Endothelial cell of umbilical vein (primary cell): Measurements from ENCODE around the gene KIAA0753. TPM values are rescaled to one million over a fixed set of nuclear protein-coding genes. Genes with fewer than 3 reads are reported as not detected.
A peak's percentile ranks its signal among the peaks of the same experiment; 100 is the strongest.

Experiments used
- BruUV-seq: library from RNA; stranded (reverse); fragments of 400-500 nt; replicated peaks from 2 replicates; lab custom pipeline; 2021; lab: Mats Ljungman, UMichigan
- CTCF ChIA-PET: fragments of 300-600, 350-600 bp; sonication (Branson Sonifier 250); formaldehyde crosslinking; loops from one replicate; lab custom pipeline; 2021; ENCODE audit warnings: antibody characterized with exemption, inconsistent platforms; lab: Charles Lee
- POLR2A ChIA-PET: fragments of 300-600, 350-600 bp; sonication (Branson Sonifier 250); formaldehyde crosslinking; loops from one replicate; lab custom pipeline; 2021; ENCODE audit warnings: antibody characterized with exemption, inconsistent platforms; lab: Charles Lee
- DNase-seq: peaks from one replicate; pipeline ENCODE4 v3.0.0-alpha.2; 2011; ENCODE audit warnings: low read depth, low spot score
- FAIRE-seq: peaks from 2 replicates; lab custom pipeline; 2011; peaks lifted over from hg19 to GRCh38; lab: Jason Lieb, UNC
- H2AFZ ChIP-seq: 2 replicates; pipeline ENCODE4 v1.6.0; 2012; ENCODE audit warnings: low read depth, low read length, control low read depth, inconsistent platforms
- H3K27ac ChIP-seq: 2 replicates; pipeline ENCODE4 v1.5.1; 2011; ENCODE audit warnings: low read depth, mild to moderate bottlenecking, control low read depth, low read length, moderate library complexity; ENCODE audit not compliant: insufficient read depth
- H3K27me3 ChIP-seq, 2 experiments: 2 replicates each; pipeline versions ENCODE4 v1.6.0 to v1.6.1; 2011; ENCODE audit warnings: low read length in 2 of 2, mixed read lengths in 1 of 2; ENCODE audit not compliant: control insufficient read depth in 2 of 2, insufficient read depth in 2 of 2
- H3K36me3 ChIP-seq, 2 experiments: 2 replicates in 1 of 2; 3 replicates in 1 of 2; pipeline ENCODE4 v1.5.1; 2011; ENCODE audit warnings: low read length in 2 of 2, mild to moderate bottlenecking in 1 of 2, moderate library complexity in 1 of 2; ENCODE audit not compliant: control insufficient read depth in 2 of 2, insufficient read depth in 2 of 2; ENCODE audit errors: extremely low read depth in 1 of 2
- H3K4me1 ChIP-seq: 3 replicates; pipeline ENCODE4 v1.5.1; 2011; ENCODE audit warnings: mild to moderate bottlenecking, low read length; ENCODE audit not compliant: control insufficient read depth, insufficient read depth; ENCODE audit errors: extremely low read depth
- H3K4me2 ChIP-seq: 2 replicates; pipeline ENCODE4 v1.6.1; 2011; ENCODE audit warnings: low read length, control low read depth, mixed read lengths; ENCODE audit not compliant: insufficient read depth
- H3K4me3 ChIP-seq, 3 experiments: fragments of 200-600 bp in 1 of 3; sonication (generic), shearing (Covaris generic) in 1 of 3; replicated peaks in 1 of 3; 2 replicates each; pipeline ENCODE4 v1.5.1; 2011 to 2016; ENCODE audit warnings: control low read depth in 3 of 3, low read length in 3 of 3, mild to moderate bottlenecking in 2 of 3, inconsistent platforms in 1 of 3, low read depth in 1 of 3, moderate library complexity in 1 of 3; ENCODE audit not compliant: insufficient read depth in 1 of 3
- H3K79me2 ChIP-seq: 2 replicates; pipeline ENCODE4 v1.6.0; 2012; ENCODE audit warnings: low read length, inconsistent platforms; ENCODE audit not compliant: control insufficient read depth, insufficient read depth
- H3K9ac ChIP-seq: replicated peaks from 2 replicates; pipeline ENCODE3; 2011; ENCODE audit warnings: low read length, control low read depth; ENCODE audit not compliant: insufficient read depth; ENCODE audit errors: extremely low read depth
- H3K9me1 ChIP-seq: replicated peaks from 3 replicates; pipeline ENCODE4 v1.6.0; 2011; ENCODE audit warnings: mild to moderate bottlenecking, low read length; ENCODE audit not compliant: control insufficient read depth, insufficient read depth; ENCODE audit errors: extremely low read depth
- H3K9me3 ChIP-seq: replicated peaks from 2 replicates; pipeline ENCODE4 v1.5.1; 2012; ENCODE audit warnings: low read length, inconsistent platforms; ENCODE audit not compliant: control insufficient read depth, insufficient read depth
- H4K20me1 ChIP-seq: replicated peaks from 2 replicates; pipeline ENCODE3; 2011; ENCODE audit warnings: mild to moderate bottlenecking, low read length; ENCODE audit not compliant: control insufficient read depth, insufficient read depth; ENCODE audit errors: extremely low read depth
- EZH2 ChIP-seq: IDR thresholded peaks from 2 replicates; pipeline ENCODE4 v1.6.1; 2012; ENCODE audit warnings: borderline replicate concordance, low read depth, mild to moderate bottlenecking, moderate library complexity, low read length, inconsistent platforms; ENCODE audit not compliant: severe bottlenecking
- FOS ChIP-seq: IDR thresholded peaks from 2 replicates; pipeline ENCODE4 v1.6.1; 2011; ENCODE audit warnings: mild to moderate bottlenecking, low read length, moderate library complexity, borderline replicate concordance; ENCODE audit not compliant: insufficient read depth
- GATA2 ChIP-seq: IDR thresholded peaks from 2 replicates; pipeline ENCODE4 v1.7.0; 2011; ENCODE audit warnings: low read depth, mild to moderate bottlenecking, moderate library complexity, mixed read lengths, low read length; ENCODE audit not compliant: insufficient read length, insufficient read depth
- JUN ChIP-seq: IDR thresholded peaks from 2 replicates; pipeline ENCODE4 v1.6.1; 2011; ENCODE audit warnings: borderline replicate concordance, low read depth; ENCODE audit not compliant: insufficient read length, insufficient read depth
- MYC ChIP-seq: IDR thresholded peaks from one replicate; pipeline ENCODE4 v1.6.1; 2011; ENCODE audit warnings: mild to moderate bottlenecking, low read depth, low read length
- POLR2A ChIP-seq: IDR thresholded peaks from 2 replicates; pipeline ENCODE4 v1.6.1; 2012; ENCODE audit warnings: low read depth, mild to moderate bottlenecking, control low read depth, low read length
- POLR2AphosphoS5 ChIP-seq: IDR thresholded peaks from 2 replicates; pipeline ENCODE4 v1.6.1; 2012; ENCODE audit warnings: low read depth, mild to moderate bottlenecking, control low read depth, low read length, moderate library complexity; ENCODE audit not compliant: insufficient read depth
- dilution Hi-C: fragments of 300-500 bp; cut with MboI; formaldehyde crosslinking; loops from one replicate; pipeline ENCODE4 v1.15.0; 2019; ENCODE audit warnings: low sequenced_read_pairs; ENCODE audit not compliant: extremely low pct_ligation_motif_present
- intact Hi-C: fragments of 100-400 bp; cut with micrococcal nuclease; formaldehyde crosslinking; loops from one replicate; pipeline ENCODE4 v1.10.0; 2022
- polyA plus RNA-seq, 4 experiments: library from polyadenylated mRNA; depleted of rRNA in 3 of 4; stranded (reverse) in 3 of 4; unstranded in 1 of 4; fragments of >200 nt; gene quantifications; 2 replicates each; pipeline versions ENCODE4 v1.2.1 to v1.2.3, GENCODE V29; 2011 to 2012; ENCODE audit warnings: missing spikeins in 1 of 4
- total RNA-seq: library from RNA; stranded (reverse); gene quantifications from 2 replicates; pipeline ENCODE4 v1.2.3, GENCODE V29; 2021
- TF ChIP-seq, protein P1 (sequence below), 2 donors: IDR thresholded peaks; 1 replicate in 1 of 2; 2 replicates in 1 of 2; pipeline ENCODE4 v1.5.1; 2011; ENCODE audit warnings: low read length in 2 of 2, mild to moderate bottlenecking in 2 of 2, moderate library complexity in 2 of 2, control low read depth in 1 of 2, inconsistent platforms in 1 of 2, low read depth in 1 of 2; ENCODE audit not compliant: insufficient read depth in 1 of 2; ENCODE audit errors: extremely low read depth in 1 of 2
- TF ChIP-seq, protein P2 (sequence below): IDR thresholded peaks from 2 replicates; pipeline ENCODE4 v1.6.1; 2011; ENCODE audit not compliant: insufficient read depth, insufficient read length

Gene KIAA0753
- total and polyA plus RNA-seq, 2 donors (not counting 3 experiments of a cell fraction or from before 2014, with no cell fraction given), result 5.3 to 23.9 TPM

DNA sequence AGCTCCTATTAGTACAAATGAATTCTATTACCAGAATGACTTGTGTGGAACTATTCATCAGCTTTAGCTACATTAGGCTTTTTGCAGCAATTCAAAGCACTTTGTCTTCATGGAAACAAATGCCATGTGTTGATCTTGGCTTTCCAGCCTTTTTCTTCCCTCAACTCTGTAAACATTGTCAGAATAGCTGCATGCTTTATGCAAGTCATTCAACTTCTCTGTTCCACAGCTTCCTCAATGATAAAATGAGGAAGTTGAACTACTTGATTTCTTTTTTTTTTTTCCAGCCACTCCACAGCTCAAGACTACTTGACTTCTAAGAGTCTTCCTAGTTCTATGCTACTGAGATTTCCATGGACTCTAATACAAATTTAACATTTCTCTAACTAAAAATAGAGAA lies 41.1 kb downstream of the KIAA0753 start:
- peak; percentile 86 for DNase-seq
- no peak overlapping the region for H3K4me2 ChIP-seq
- H3K9me3 ChIP-seq, result no peaks in the 10 kb centered on the region
- CTCF ChIA-PET, result interaction anchor here (2.1 to 5.6 kb wide), 2 partner anchors 8 to 127 kb away, joined by 7 to 39 read pairs; no protein-coding TSS in a partner anchor
- H3K9ac ChIP-seq, result no peak overlapping the region
- H3K4me1 ChIP-seq, result no peaks in the 10 kb centered on the region
- dilution Hi-C loops, result no loop called here
- POLR2A ChIA-PET, result no interaction called here
- H4K20me1 ChIP-seq, result no peaks in the 10 kb centered on the region
- H3K79me2 ChIP-seq, result no peaks in the 10 kb centered on the region
- no peak overlapping the region for H3K4me3 ChIP-seq
- H3K36me3 ChIP-seq, result peaks cover 11 to 18% of the 10 kb centered on the region in 2 experiments
- H3K27me3 ChIP-seq, result no peaks in the 10 kb centered on the region
- FAIRE-seq, result no peak
- no peak overlapping the region for H2AFZ ChIP-seq
- TF ChIP-seq FOS (no peak), POLR2A (no peak), GATA2 (no peak), EZH2 (no peak), POLR2AphosphoS5 (no peak), JUN (no peak), MYC (no peak)
- TF ChIP-seq, protein P1, sequence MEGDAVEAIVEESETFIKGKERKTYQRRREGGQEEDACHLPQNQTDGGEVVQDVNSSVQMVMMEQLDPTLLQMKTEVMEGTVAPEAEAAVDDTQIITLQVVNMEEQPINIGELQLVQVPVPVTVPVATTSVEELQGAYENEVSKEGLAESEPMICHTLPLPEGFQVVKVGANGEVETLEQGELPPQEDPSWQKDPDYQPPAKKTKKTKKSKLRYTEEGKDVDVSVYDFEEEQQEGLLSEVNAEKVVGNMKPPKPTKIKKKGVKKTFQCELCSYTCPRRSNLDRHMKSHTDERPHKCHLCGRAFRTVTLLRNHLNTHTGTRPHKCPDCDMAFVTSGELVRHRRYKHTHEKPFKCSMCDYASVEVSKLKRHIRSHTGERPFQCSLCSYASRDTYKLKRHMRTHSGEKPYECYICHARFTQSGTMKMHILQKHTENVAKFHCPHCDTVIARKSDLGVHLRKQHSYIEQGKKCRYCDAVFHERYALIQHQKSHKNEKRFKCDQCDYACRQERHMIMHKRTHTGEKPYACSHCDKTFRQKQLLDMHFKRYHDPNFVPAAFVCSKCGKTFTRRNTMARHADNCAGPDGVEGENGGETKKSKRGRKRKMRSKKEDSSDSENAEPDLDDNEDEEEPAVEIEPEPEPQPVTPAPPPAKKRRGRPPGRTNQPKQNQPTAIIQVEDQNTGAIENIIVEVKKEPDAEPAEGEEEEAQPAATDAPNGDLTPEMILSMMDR (IDR thresholded peaks at IDR 0.05; ENCODE audit: extremely low read depth in 1 of 2, insufficient read depth in 1 of 2, low read depth in 1 of 2, low read length in 2 of 2), result no peak
- TF ChIP-seq, protein P2, sequence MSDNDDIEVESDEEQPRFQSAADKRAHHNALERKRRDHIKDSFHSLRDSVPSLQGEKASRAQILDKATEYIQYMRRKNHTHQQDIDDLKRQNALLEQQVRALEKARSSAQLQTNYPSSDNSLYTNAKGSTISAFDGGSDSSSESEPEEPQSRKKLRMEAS, result no peak
- no TSS peak for BruUV-seq
- H3K27ac ChIP-seq, result no peak overlapping the region
- no peaks in the 10 kb centered on the region for H3K9me1 ChIP-seq
- intact Hi-C loops, result no loop called here
